GM12874 (cell line): ENCODE measurements around the gene SIGLEC11.

Experiments used
- TF ChIP-seq, protein P1 (sequence below): IDR thresholded peaks from 2 replicates; pipeline ENCODE4 v1.5.1; 2011; ENCODE audit warnings: low read depth, mild to moderate bottlenecking, control low read depth, low read length, moderate library complexity; ENCODE audit not compliant: insufficient read depth

The SIGLEC11 gene

DNA sequence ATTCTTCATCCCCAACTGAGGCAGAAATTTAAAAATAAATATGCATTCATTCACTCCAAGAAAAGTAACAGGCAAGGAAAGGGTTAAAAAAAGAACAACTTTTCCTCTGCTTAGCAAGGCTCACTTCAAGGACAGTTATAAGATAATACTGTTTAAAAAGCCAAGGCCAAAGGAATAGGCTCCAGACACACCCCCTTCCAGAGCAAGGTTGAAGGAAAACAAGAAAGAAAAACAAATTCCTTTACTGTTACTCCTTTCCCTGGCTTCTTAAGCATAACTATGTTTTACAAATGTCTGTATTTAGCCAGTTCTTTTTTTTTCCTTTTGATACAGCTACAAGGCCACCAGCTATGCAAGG is 8.5 kb downstream of the SIGLEC11 start:
- TF ChIP-seq, protein P1, sequence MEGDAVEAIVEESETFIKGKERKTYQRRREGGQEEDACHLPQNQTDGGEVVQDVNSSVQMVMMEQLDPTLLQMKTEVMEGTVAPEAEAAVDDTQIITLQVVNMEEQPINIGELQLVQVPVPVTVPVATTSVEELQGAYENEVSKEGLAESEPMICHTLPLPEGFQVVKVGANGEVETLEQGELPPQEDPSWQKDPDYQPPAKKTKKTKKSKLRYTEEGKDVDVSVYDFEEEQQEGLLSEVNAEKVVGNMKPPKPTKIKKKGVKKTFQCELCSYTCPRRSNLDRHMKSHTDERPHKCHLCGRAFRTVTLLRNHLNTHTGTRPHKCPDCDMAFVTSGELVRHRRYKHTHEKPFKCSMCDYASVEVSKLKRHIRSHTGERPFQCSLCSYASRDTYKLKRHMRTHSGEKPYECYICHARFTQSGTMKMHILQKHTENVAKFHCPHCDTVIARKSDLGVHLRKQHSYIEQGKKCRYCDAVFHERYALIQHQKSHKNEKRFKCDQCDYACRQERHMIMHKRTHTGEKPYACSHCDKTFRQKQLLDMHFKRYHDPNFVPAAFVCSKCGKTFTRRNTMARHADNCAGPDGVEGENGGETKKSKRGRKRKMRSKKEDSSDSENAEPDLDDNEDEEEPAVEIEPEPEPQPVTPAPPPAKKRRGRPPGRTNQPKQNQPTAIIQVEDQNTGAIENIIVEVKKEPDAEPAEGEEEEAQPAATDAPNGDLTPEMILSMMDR, result no peak

DNA sequence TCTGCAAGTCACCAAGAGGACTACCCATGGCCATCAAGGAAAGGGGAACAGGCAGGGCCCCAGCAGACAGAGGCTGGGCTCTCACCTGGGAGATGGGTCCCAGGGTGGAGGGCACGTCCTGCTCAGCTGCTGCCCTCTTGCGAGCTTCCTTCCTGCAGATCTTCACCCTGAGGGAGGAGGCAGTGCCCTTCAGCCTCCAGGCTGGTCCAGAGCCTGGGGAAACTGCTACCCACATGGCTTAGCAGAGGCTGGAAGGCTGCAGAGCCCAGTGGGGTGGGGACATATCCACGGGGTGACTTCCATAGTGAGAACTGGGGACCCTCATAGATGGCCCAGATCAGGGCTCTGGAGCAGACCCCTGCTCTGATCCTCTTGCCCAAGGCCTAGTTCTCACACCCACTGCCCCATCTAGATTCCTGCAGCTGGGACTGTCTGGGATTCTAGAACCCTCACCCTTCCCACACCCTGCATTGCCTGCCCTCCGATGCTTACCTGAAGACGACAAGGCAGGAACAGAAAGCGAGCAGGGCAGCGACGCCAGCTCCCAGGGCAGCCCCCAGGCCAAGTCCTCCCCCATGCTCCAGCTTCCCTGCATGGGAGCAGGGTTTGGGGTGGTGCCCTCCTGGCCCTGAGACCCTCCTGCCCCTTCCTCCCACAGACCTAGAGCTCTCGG is 9.0 kb downstream of the SIGLEC11 start:
- TF ChIP-seq, protein P1, result no peak

DNA sequence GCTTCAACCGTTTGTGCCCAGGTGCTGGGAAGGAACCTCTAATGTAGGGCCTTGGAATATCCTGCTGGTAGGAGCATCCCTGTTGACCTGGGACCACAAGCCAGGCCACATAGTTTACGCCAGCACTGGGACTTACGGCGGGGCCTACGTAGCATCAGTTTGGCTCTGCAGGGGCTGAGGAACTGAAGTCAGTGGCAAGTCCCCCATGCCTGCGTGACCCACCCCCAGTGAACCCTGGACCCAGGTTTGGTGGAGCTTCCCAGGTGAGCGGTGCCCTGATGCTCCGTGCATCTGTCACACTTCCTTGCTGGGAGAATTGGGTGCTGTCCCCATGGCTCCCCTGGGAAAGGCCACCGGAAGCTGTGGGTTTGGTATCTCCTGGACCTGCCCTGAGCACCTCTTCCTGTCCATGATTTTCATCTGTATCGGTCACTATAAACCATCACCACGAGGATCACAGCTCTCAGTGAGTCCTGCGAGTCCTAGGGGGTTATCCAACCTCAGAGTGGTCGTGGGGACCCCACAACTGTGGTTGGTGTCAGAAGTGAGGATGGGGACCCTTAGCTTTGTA is 9.9 kb downstream of the SIGLEC11 start:
- TF ChIP-seq, protein P1, result no peak

DNA sequence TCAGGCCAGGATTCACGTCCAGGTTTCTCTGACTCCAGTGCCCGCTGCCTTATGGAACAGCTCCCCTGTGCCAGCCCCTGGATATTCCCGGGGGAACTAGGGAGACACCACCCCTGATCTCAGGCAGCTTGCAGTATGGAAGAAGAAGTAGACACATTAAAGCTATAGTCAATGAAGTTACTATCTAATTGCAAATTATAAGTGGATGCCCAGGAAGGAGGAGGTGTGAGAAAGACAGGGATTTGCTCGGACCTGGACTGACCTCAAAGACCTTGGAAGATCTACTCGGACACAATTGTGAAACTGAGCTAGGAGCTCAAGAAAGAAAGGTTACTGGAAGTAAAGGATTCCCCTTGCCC is 10.4 kb downstream of the SIGLEC11 start:
- TF ChIP-seq, protein P1, result no peak

DNA sequence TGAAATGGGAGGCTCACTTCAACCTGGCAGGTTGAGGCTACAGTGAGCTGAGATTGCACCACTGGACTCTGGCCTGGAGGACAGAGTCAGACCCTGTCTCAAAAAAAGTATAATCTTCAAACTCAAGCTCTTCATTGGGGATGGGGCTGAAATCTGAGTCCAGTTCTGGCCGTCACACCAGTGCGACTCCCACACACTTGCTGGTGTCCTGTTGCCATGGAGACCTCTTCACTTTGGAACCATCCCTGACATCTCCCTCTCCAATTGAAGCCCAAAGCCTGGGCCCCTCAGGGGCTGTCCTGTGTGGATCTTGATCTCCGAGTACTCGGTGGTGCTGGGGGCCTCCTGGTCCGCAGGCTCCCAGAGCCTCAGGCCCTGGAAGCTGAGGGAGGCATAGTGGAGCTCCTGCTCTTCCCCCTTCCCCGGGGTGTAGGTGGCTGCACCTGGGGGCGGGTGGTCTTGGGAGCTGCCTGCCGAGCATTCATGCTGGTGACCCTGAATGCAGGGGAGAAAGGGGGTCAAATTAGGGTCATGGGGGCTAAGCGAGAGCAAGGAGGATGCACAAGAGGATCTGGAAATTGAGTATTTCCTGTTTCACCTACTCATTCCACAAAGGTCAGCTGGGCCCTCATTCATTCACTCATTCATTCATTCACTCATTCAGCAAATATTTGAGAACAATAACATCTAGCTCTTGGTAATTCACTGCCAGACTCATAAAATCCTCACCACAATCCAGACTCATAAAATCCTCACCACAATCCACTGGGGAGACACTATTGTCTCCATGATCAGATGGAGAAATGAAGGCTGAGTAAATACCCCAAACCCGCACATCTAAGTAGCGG is 11.0 kb downstream of the SIGLEC11 start:
- TF ChIP-seq, protein P1, result no peak

DNA sequence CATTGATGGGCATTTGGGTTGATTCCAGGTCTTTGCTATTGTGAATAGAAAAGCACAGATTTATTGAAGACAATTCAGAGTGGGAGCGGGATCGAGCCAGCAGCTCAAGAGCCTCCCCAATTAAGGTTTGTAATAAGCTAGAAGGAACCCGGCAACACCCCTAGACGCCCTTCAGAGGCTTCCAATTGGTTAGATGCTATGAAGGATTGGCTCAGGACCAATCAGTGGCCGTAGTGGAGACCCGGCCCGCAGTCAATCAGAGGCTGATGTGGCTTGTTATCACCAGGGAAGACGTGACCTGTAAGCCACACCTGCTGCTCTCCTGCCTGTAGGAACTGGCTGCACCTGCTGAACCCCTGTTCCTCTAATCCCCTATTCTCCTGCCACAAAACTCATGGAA is 14.6 kb downstream of the SIGLEC11 start:
- TF ChIP-seq, protein P1, result no peak

DNA sequence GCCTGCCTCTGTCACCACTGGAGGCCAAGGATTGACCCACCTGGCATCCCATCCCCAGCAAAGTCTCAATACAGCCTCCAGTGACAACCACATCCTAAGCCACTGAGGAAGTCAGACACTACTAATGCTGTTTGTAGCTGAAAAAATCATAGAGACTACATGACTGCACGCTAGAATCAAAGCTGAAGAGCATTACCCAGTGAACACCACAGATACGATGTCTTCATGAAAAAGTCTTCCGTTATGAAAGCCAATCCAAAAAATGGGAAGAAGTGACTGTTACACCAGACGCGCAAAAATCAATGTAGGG is 20.5 kb downstream of the SIGLEC11 start:
- TF ChIP-seq, protein P1, result no peak
